ENCODE data around the gene PRELP. TPM values are rescaled to one million over a fixed set of nuclear protein-coding genes. Genes with fewer than 3 reads are reported as not detected.

PRELP gene
- total RNA-seq, 1 donor from 2014 or later = not detected

- intact Hi-C loops (cut with micrococcal nuclease) = no loop called here
Observed at GRCh38 chr1:203477748-203478147, 2.1 kb downstream of the PRELP start.

DNA sequence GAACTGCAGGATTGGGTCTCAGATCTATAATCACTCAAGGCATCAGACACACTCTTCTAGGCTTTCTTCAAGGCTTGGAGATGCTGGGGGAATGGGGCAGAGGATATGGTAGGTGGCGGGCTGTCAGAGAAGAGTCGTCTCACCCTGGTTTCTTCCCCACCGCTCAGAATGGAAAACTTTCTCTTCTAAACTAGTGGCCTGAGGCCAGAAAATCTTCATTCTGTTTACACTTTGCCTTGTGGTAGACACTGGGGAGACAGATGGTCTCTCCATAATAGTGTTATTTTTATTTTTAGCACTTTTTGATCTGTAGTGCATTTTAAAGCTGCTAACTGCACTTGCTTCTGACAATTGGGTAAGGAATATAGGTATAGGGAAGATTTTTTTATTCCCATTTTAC is 2.6 kb downstream of the PRELP start:
- intact Hi-C loops (cut with micrococcal nuclease) = no loop called here

DNA sequence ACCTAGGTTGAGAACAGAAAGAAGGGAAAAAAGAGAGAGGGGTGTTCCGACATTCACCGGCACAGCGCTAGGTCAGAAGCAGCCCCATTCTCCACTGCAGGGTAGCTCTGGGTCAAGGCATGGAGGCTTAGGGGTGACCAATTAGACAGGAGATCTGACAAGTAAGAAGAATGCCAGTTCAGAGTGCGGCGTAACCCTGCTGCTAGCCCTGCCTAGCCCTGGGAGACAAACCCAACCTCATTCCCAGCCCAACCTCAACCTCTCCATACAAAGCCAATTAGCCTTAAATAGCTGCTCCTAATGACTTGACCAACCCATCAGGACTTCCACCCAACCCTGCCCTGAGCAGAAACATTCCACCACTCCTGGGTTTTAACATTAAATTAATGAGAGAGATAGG is 3.4 kb downstream of the PRELP start:
- intact Hi-C loops (cut with micrococcal nuclease) = no loop called here

GRCh38 chr1:203479646-203480045 is 4.0 kb downstream of the PRELP start:
- intact Hi-C loops (cut with micrococcal nuclease) = no loop called here

- intact Hi-C loops (cut with micrococcal nuclease) = no loop called here
Observed at GRCh38 chr1:203480084-203480483, 4.5 kb downstream of the PRELP start.

DNA sequence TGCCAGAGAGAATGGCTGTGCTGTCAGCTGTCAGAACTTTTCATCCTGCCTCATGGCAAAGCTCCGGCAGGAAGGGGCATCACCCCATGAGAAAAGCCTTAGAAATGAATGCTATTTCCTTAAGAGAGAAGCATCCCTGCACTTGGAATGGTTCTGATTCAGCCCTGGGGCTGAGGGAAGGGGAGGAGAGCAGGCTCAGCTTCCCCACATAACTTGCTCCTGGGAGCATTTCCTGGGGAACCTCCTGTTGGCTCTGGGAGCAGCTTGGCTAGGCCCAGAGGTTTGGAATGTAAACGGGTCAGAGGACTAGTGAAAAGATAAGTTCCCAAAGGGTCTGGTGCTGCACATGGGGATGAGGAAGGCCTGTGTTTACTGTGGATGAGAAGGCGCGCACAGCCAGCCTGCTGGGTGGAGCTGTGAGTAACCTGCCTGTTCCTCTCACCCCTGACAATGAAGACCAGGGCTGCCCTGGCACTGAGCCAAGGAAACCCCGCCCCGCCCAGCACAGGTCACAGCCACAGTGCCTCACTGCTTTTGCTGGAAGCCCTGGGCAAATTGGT is 5.0 kb downstream of the PRELP start:
- intact Hi-C loops (cut with micrococcal nuclease) = no loop called here

DNA sequence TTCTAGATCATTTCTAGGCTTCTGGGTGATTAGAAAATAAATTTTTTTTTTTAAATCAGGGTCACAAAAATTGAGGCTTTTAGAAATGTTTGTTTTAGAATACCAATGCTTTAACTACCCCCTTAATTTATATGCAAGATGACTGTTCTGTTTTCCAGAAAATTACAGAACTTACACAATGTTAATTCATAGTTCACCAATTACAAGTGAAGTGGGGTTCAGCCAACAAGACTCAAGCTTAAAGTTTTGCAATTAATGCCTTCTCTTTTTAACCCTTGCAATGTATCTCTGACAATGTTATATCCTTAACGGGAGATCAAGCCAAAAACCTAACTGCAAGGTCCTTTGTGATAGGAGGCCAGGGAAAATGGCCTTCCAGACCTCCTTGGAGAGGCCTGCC is 5.6 kb downstream of the PRELP start:
- intact Hi-C loops (cut with micrococcal nuclease) = no loop called here

DNA sequence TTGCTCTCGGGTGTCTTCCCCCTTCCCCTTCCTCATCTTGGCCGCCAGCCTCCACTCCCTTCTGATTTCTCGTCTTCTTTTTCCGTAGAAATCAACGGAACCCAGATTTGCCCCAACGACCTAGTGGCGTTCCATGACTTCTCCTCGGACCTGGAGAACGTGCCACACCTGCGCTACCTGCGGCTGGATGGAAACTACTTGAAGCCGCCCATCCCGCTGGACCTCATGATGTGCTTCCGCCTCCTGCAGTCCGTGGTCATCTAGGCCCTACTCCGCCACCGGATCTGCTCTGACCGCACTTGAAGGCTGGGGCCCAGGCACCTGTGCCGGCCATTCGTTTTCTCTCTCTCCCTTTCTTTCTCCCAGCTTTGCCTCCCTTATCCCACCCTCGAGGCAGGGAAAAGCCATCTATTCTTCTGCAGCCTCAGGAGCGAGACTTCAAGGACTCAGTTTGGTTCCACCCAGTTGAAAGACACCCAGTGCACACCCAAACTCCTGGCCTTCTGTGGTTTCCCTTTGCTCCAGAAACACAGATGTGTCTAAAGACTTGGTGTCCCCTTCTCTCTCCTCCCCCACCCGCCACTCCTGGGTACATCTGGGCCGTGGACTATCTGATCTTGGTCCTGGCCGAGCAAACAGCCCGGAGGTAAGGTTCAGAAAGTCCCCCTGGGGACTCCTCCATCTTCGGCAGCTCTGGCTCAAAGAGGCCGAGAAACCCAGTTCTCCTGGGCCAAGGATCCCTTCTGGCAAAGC is 11.2 kb downstream of the PRELP start:
- intact Hi-C loops (cut with micrococcal nuclease) = loop anchor here (1.0 kb wide), 3 partner anchors 146 to 219 kb away; no protein-coding TSS in a partner anchor

DNA sequence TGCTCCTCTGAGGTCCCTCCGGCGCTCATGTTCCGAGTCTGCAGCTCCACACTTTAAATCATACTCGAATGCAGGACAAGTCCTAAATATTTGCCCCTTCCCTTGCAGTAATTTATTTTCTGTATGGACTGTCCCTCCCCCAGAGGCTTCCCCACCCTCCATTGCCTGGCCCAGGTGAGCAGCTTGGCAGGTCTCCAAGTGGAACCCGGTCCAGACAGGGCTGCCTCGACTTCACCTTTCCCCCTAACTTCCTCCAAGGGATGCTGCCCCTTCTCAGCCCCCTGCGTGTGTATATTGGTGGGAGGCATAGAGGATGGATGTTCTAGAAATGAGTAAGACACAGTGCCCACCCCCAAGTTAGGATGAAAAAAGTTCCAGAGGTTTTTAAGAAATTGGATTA is 12.9 kb downstream of the PRELP start:
- intact Hi-C loops (cut with micrococcal nuclease) = no loop called here

- intact Hi-C loops (cut with micrococcal nuclease) = no loop called here
Observed at GRCh38 chr1:203490607-203491006, 15.0 kb downstream of the PRELP start.

DNA sequence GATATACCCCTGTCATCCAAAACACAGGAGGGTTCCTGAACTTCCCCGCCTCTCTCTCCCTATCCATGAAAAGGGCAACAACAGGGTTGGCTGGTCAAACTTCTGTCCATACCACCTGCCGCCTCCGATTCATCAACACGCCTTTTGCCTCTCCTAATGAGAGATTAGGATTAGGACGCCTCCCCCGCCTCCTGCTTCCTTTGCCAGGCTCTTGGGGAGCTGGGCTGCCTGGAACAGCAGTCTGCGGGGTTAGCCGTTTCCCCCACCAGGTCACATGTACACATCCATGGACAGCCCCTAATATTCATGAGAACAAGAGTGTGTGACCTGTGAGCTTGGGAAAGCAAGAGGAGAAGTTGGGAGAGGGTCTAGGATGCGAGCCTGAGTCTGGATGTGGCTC is 16.1 kb downstream of the PRELP start:
- intact Hi-C loops (cut with micrococcal nuclease) = no loop called here

DNA sequence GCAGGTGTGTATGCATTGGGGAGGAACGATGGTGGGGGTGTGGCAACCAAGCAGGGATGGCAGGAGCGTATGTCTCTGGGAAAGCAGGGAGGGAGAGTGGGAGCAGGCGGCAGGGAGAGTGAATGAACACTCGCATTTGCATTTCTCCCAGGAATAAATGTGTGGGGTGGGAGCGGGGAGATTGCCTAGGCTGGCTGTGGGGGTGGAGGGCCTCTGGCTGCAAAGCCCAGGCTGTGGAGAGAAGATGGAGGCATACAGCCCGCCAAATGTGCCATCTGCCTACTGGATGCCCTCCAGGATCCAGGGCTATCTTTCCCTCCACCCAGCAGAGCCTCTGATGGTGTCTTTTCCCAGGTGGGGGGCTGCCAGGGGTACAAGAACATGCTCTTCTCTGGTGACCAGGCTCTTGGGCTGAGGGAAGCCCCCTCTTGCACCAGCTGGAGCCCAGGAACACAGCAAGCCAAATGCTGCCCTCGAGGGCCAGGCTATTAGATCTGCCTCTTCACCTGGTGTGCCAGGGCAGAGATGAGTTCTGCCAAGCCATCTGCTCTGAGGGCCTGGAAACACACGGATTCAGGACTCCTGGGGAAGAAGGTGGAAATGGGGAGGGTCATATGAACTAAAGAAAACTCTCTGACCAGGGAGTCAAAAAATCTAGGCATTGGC is 16.6 kb downstream of the PRELP start:
- intact Hi-C loops (cut with micrococcal nuclease) = no loop called here

- intact Hi-C loops (cut with micrococcal nuclease) = no loop called here
Observed at GRCh38 chr1:203492748-203493130, 17.1 kb downstream of the PRELP start.

DNA sequence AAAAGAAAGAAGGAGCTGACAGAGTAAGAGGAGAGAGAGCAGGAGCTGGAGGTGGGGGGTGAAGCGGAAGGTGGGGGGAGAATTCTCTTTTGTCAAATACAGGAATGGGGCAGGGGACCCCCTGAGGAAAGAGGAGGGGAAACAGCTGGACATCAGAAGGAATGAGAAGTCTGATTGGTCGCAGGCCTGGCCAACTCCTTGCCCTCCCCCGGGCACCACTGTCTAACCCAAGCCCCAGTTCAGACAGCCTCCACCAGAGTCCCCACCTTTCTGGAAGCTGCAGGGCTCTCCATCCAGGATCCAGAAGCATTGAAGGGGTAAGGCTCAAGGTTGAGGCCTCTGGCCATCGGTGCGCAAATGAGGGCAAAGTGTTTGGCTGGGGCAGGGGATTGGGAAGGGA is 18.3 kb downstream of the PRELP start, which contains the start of gene OPTC:
Gene OPTC (plus strand): TSS at position 253 of the 400 bp plus-strand sequence. CDS start 1,853 bp downstream, outside the sequence.
- intact Hi-C loops (cut with micrococcal nuclease) = no loop called here

GRCh38 chr1:203495845-203496244 is 20.2 kb downstream of the PRELP start:
- intact Hi-C loops (cut with micrococcal nuclease) = no loop called here

GRCh38 chr1:203497269-203497777 is 21.7 kb downstream of the PRELP start:
- intact Hi-C loops (cut with micrococcal nuclease) = no loop called here

GRCh38 chr1:203499643-203500278 is 24.2 kb downstream of the PRELP start:
- intact Hi-C loops (cut with micrococcal nuclease) = no loop called here

GRCh38 chr1:203500279-203500678 is 24.7 kb downstream of the PRELP start:
- intact Hi-C loops (cut with micrococcal nuclease) = no loop called here

DNA sequence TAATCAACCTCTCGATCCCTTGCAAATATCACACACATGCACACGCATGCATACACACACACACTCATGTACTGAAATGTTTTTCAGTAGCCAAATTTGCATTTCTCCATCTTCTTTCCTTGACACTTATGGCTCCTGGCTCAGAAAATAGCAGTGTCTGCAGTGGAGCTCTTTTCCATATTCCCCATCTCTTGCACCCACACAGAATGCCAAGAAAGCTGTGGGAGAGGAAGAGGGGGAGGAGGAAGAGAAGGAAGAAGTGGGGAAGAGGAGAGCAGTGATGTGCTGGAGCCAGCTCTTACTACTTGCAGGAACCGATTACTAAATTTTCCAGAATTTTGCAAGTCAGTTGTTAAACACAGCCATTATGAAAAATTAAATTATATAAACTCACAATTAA is 28.2 kb downstream of the PRELP start:
- intact Hi-C loops (cut with micrococcal nuclease) = loop anchor here (1.0 kb wide), 2 partner anchors 121 to 198 kb away; no protein-coding TSS in a partner anchor

DNA sequence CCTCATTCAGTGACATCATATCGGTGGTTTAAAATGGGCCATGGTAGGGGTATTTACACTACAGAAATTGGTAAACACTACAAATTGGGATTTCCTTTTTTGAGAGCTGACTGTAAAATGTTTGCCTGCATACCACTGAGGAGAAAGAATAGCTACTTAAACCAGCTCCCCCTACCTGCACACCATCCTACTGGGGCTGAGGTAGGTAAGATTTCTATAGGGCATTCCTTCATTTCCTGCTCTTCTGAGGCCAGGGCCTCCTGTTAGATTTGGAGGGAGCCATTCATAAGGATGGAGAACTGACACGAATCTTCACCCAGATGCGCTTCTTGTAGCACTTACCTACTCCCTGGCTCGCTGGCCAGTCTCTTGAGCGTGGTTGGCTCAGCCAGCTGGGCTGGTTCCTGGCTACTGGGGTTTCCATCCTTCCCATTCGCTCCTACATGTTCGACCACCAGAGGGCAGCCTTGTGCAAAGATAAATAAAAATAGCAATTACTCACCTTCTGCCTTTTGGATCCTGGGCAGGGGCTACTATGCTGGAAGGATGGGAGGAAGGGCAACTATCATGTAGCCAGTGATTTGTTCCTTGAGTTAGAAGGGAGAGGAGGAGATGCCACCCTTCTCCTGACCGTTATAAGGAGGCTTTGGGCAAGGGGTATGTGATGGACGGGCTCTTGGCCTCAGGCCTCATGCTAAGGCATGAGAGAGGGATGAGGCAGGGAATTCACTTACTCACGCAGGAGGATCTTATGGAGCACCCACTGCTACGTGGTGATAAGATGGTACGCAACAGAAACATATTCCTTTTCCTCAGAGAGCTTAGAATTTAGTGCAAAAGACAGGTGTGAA is 29.0 kb downstream of the PRELP start:
- intact Hi-C loops (cut with micrococcal nuclease) = loop anchor here (1.0 kb wide), 2 partner anchors 121 to 198 kb away; no protein-coding TSS in a partner anchor

All from T-helper 2 cell treated with Interferon-gamma antibody and Interleukin-4, amounts not matched to agents 100 ng/mL and 5 ng/mL, for 36 hours (primary cell).